Naive thymus-derived CD4-positive, alpha-beta T cell (primary cell): ENCODE measurements around the gene BAMBI. TPM values are rescaled to one million over a fixed set of nuclear protein-coding genes. Genes with fewer than 3 reads are reported as not detected.

Experiments
- ATAC-seq: fragments of 150-1000 bp; cut with Tn5 transposase; 2 replicates; pipeline ENCODE4 v1.10.0; 2021; ENCODE audit warnings: mild to moderate bottlenecking, moderate library complexity
- CTCF ChIA-PET: fragments of 350-600 bp; sonication (Branson Sonifier 250); formaldehyde crosslinking; loops from one replicate; lab custom pipeline; 2021; ENCODE audit warnings: antibody characterized with exemption; lab: Charles Lee
- POLR2A ChIA-PET: fragments of 350-600 bp; sonication (Branson Sonifier 250); formaldehyde crosslinking; loops from one replicate; lab custom pipeline; 2021; ENCODE audit warnings: antibody characterized with exemption, inconsistent platforms; lab: Charles Lee
- DNase-seq, 9 donors: peaks; one replicate each; pipeline versions ENCODE4 v3.0.0 to v3.0.0-alpha.2; 2020 to 2022; ENCODE audit warnings: mixed read lengths in 1 of 9
- H3K27ac ChIP-seq: one replicate; pipeline ENCODE4 v1.7.0; 2013; ENCODE audit warnings: mild to moderate bottlenecking, low read depth, low read length, moderate library complexity
- H3K27me3 ChIP-seq, 2 donors: one replicate each; pipeline ENCODE4 v1.7.0; 2013; ENCODE audit warnings: low read length in 2 of 2, mild to moderate bottlenecking in 2 of 2, moderate library complexity in 2 of 2; ENCODE audit not compliant: control insufficient read depth in 2 of 2, insufficient read depth in 2 of 2
- H3K36me3 ChIP-seq, 3 experiments: 1 replicate in 2 of 3; 2 replicates in 1 of 3; pipeline ENCODE4 v1.7.0; 2013; ENCODE audit warnings: low read length in 3 of 3, mild to moderate bottlenecking in 3 of 3, moderate library complexity in 1 of 3; ENCODE audit not compliant: insufficient read depth in 3 of 3, control insufficient read depth in 2 of 3
- H3K4me1 ChIP-seq, 2 donors: one replicate each; pipeline ENCODE4 v1.7.0; 2013; ENCODE audit warnings: low read length in 2 of 2, mild to moderate bottlenecking in 2 of 2, moderate library complexity in 1 of 2; ENCODE audit not compliant: control insufficient read depth in 2 of 2, insufficient read depth in 2 of 2
- H3K4me3 ChIP-seq: 2 replicates; pipeline ENCODE4 v1.7.0; 2013; ENCODE audit warnings: mild to moderate bottlenecking, low read length
- H3K9me3 ChIP-seq, 3 experiments: 1 replicate in 2 of 3; 2 replicates in 1 of 3; pipeline ENCODE4 v1.7.0; 2013; ENCODE audit warnings: low read length in 3 of 3; ENCODE audit not compliant: control insufficient read depth in 2 of 3
- H3K27ac Mint-ChIP-seq, 9 donors: one replicate each; pipeline ENCODE4 v1.8.0; 2020 to 2022; ENCODE audit warnings: mixed read lengths in 9 of 9, mild to moderate bottlenecking in 8 of 9, moderate library complexity in 5 of 9, inconsistent platforms in 2 of 9
- H3K27me3 Mint-ChIP-seq, 5 donors: one replicate each; pipeline ENCODE4 v1.8.0; 2021 to 2022; ENCODE audit warnings: mixed read lengths in 5 of 5, mild to moderate bottlenecking in 1 of 5
- H3K36me3 Mint-ChIP-seq, 5 donors: one replicate each; pipeline ENCODE4 v1.8.0; 2020 to 2022; ENCODE audit warnings: mixed read lengths in 5 of 5, mild to moderate bottlenecking in 3 of 5, inconsistent platforms in 1 of 5
- H3K4me1 Mint-ChIP-seq, 7 donors: one replicate each; pipeline ENCODE4 v1.8.0; 2020 to 2022; ENCODE audit warnings: mixed read lengths in 7 of 7, mild to moderate bottlenecking in 3 of 7, inconsistent platforms in 1 of 7
- H3K4me3 Mint-ChIP-seq, 10 donors: one replicate each; pipeline ENCODE4 v1.8.0; 2020 to 2022; ENCODE audit warnings: mild to moderate bottlenecking in 10 of 10, mixed read lengths in 10 of 10, moderate library complexity in 6 of 10, inconsistent platforms in 2 of 10
- H3K9me3 Mint-ChIP-seq, 11 donors: one replicate each; pipeline ENCODE4 v1.8.0; 2020 to 2022; ENCODE audit warnings: mixed read lengths in 11 of 11, mild to moderate bottlenecking in 4 of 11, inconsistent platforms in 1 of 11, moderate library complexity in 1 of 11
- intact Hi-C, 2 donors: fragments of 100-400 bp; cut with micrococcal nuclease; formaldehyde crosslinking; loops; one replicate each; pipeline ENCODE4 v1.15.1; 2023
- polyA plus RNA-seq, 2 donors: library from polyadenylated mRNA; unstranded; fragments of 300-500 nt; fragmentation: Illumina TruSeq; gene quantifications; one replicate each; pipeline ENCODE4 v1.2.3, GENCODE V29; 2021
- total RNA-seq, 6 experiments: library from RNA in 5 of 6; stranded (reverse) in 5 of 6; gene quantifications; 1 replicate in 5 of 6; 2 replicates in 1 of 6; pipeline ENCODE4 v1.2.3 and lab custom pipeline; 2021 to 2026

BAMBI gene
- total RNA-seq = 1 to 10 TPM in 2 of 5 experiments, under 1 TPM in 2, not detected in 1; 0.12 to 1.6 (median 0.80) TPM
- not detected for polyA plus RNA-seq
- total RNA-seq (lab: John Stamatoyannopoulos, UW) = 7.0 reads per million, percentile 29 among the genes with 10 or more reads in this experiment

DNA sequence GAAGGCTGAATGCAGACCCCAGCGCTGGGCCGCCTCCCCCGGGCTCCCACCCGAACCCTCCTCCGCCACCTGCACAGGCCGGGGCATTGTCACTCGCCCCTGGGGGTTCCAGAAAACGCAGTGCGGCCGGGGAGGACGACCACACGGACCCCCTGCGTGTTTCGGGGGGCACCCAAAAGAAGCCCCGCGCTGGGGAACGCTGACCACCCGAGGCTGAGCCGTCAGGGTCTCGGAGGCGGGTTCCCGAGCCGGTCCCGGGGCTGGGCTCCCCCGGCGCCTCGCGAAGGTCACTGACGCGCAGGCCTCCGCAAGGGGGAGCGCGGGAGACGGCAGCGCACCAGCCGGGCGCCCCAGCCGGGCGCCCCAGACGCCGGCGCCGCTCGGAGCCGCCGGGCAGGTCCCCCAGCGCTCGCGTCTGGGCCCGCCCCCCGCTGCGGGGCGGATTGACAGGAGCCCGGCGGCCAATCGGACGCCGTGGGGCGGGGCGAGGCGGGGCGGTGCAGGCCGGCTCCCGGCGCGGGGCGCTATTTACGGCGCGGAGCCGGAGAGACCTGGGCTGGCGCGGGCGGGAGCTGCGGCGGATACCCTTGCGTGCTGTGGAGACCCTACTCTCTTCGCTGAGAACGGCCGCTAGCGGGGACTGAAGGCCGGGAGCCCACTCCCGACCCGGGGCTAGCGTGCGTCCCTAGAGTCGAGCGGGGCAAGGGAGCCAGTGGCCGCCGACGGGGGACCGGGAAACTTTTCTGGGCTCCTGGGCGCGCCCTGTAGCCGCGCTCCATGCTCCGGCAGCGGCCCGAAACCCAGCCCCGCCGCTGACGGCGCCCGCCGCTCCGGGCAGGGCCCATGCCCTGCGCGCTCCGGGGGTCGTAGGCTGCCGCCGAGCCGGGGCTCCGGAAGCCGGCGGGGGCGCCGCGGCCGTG, at the start of gene BAMBI:
TSS of gene BAMBI (plus strand) at position 554 of the 920 bp plus-strand sequence. CDS start 377 bp downstream, outside the sequence.
- CTCF ChIA-PET = interaction anchor here (1.1 kb wide), 1 partner anchor 12 kb away, joined by 5 read pairs; no protein-coding TSS in a partner anchor
- ATAC-seq (peak; percentile 97), DNase-seq (peak; percentile 86 to 95 (median 90))
- H3K27me3 ChIP-seq = peaks cover 11 to 20% of the 10 kb centered on the region in 2 donors
- H3K9me3 ChIP-seq = no peaks in the 10 kb centered on the region
- Mint-ChIP-seq H3K27me3 (peaks cover 63 to 80% (median 70%) of the 10 kb centered on the region in 5 donors), H3K27ac (peak within 1 kb of the TSS in 3 of 9 donors; percentile 24 to 52 (median 43)), H3K4me1 (peaks cover 19 to 32% (median 26%) of the 10 kb centered on the region in 7 donors), H3K36me3 (no peaks in the 10 kb centered on the region), H3K4me3 (peak within 1 kb of the TSS; percentile 79 to 94 (median 84)), H3K9me3 (no peaks in the 10 kb centered on the region)
- no peaks in the 10 kb centered on the region for H3K36me3 ChIP-seq
- intact Hi-C loops = loop anchor here (1.0 to 10.0 kb wide), 16 partner anchors 9 to 1816 kb away; partner anchors contain the start of genes ABI1 (in 1 of the 2), ACBD5 (in 1 of the 2), MASTL (in 1 of the 2) and MKX (in 1 of the 2)
- H3K4me1 ChIP-seq = peaks cover 0 to 26% of the 10 kb centered on the region in 2 donors
- H3K27ac ChIP-seq = no peak within 1 kb of the TSS
- POLR2A ChIA-PET = no interaction called here
- peak within 1 kb of the TSS; percentile 57 for H3K4me3 ChIP-seq

DNA sequence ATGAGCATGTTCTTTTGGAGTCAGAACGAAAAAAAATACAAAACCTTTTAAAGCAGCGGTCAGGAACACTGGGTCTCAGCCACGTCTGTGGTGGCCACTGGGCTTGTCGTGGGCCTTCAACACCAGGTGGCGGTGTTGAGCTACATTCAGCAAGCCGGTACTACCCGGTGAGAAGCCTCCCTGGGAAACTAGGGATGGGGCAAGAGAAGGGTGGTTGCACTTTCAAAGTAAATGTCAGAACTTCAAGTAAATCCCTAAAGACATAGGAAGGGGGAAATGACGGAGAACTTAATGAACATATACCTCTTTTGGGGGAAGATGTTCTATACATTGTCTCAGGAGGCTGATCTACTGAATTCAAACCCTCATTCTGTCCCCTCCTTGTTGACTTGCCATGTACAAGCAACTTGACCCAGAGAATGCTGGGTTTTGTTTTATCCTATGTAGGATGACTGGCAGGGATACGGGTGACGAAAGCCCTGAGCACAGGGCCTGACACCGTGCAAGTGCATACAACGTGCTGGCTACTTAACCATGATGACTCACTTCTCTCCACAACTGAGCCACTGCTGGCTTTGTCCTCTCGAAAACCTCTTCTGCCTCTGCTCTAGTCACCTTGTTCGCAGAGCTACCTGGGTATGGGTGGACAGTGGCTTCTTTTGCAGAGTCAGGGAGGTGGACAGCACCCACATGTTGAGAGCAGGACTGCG, 49.0 kb upstream of the BAMBI start:
- peak; percentile 85 for ATAC-seq
- Histone ChIP-seq H3K27me3 (no peaks in the 10 kb centered on the region), H3K9me3 (no peaks in the 10 kb centered on the region), H3K4me1 (no peaks in the 10 kb centered on the region), H3K4me3 (no peak overlapping the region), H3K36me3 (no peaks in the 10 kb centered on the region), H3K27ac (no peak overlapping the region)
- H3K27ac Mint-ChIP-seq = no peak overlapping the region
- H3K27me3 Mint-ChIP-seq = peaks cover 10 to 35% (median 20%) of the 10 kb centered on the region in 5 donors
- intact Hi-C loops = loop anchor here (1.0 to 5.0 kb wide), 3 partner anchors 196 to 363 kb away; no protein-coding TSS in a partner anchor
- peaks cover 0 to 13% (median 5%) of the 10 kb centered on the region in 7 donors for H3K4me1 Mint-ChIP-seq
- no peaks in the 10 kb centered on the region for H3K36me3 Mint-ChIP-seq
- no peak overlapping the region for H3K4me3 Mint-ChIP-seq
- peak; percentile 16 to 58 (median 39) for DNase-seq
- CTCF ChIA-PET = interaction anchor here (0.6 to 1.3 kb wide), 6 partner anchors 9 to 696 kb away, joined by 3 to 4 read pairs (median 3); no protein-coding TSS in a partner anchor
- POLR2A ChIA-PET = interaction anchor here (0.7 kb wide), 1 partner anchor 32 kb away, joined by 3 read pairs; no protein-coding TSS in a partner anchor
- peaks cover 0 to 2% (median 0%) of the 10 kb centered on the region in 11 donors for H3K9me3 Mint-ChIP-seq

DNA sequence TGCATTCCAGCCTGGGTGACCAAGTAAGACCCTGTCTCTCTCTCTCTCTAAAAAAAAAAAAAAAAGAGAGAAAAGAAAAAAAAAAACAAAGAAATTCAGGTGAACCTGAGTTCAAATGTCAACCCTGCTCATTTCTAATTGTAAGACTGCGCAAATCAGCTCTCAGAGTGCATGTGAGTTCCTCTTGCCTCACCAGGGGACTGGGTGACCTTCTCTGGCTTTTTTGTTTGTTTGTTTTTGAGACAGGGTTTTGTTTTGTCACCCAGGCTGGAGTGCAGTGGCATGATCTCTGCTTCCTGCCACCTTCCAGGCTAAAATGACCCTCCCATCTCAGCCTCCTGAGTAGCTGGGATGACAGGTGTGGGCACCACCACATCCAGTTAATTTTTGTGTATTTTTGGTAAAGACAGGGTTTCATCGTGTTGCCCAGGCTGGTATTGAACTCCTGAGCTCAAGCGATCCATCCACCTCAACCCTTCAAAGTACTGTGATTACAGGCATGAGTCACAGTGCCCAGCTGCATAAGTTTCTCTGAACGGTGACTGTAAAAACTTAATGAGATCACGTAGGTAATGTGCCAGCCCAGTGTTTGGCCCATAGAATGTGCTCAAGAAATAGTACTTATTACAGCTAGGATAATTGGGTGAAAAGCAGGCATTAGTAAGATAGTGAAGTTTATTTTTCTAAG, 45.3 kb upstream of the BAMBI start:
- no peak for ATAC-seq
- Mint-ChIP-seq H3K9me3 (peaks cover 0 to 8% (median 0%) of the 10 kb centered on the region in 11 donors), H3K36me3 (peaks cover 0 to 4% (median 0%) of the 10 kb centered on the region in 5 donors), H3K27ac (no peak overlapping the region), H3K4me1 (peaks cover 0 to 9% (median 5%) of the 10 kb centered on the region in 7 donors), H3K4me3 (no peak overlapping the region), H3K27me3 (peaks cover 7 to 41% (median 35%) of the 10 kb centered on the region in 5 donors)
- POLR2A ChIA-PET = interaction anchor here (0.6 kb wide), 1 partner anchor 7 kb away, joined by 3 read pairs; no protein-coding TSS in a partner anchor
- Histone ChIP-seq H3K4me3 (no peak overlapping the region), H3K9me3 (no peaks in the 10 kb centered on the region), H3K36me3 (no peaks in the 10 kb centered on the region), H3K27ac (no peak overlapping the region), H3K4me1 (no peaks in the 10 kb centered on the region), H3K27me3 (no peaks in the 10 kb centered on the region)
- intact Hi-C loops = no loop called here
- CTCF ChIA-PET = interaction anchor here (0.6 kb wide), 1 partner anchor 150 kb away, joined by 5 read pairs; no protein-coding TSS in a partner anchor
- DNase-seq = no peak

DNA sequence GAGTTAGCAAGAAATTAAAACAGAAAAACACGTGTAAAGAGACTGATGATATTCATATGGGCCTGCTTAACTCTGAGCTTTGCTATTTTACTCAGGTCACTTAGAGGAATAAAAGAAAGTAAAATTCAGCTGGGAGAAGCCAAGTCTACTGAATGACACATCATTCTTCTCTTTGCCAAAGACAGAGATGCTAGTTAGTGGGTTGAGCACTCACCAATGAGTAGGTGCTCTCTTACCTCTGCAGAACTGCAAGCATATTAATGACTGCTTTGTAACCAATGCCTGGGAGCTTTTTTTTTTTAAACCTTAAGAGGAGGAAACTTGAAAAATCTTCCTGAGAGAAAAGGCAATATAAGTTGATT, 44.8 kb upstream of the BAMBI start:
- H3K27ac ChIP-seq = no peak overlapping the region
- POLR2A ChIA-PET = interaction anchor here (0.6 kb wide), 1 partner anchor 8 kb away, joined by 3 read pairs; no protein-coding TSS in a partner anchor
- peaks cover 7 to 41% (median 31%) of the 10 kb centered on the region in 5 donors for H3K27me3 Mint-ChIP-seq

DNA sequence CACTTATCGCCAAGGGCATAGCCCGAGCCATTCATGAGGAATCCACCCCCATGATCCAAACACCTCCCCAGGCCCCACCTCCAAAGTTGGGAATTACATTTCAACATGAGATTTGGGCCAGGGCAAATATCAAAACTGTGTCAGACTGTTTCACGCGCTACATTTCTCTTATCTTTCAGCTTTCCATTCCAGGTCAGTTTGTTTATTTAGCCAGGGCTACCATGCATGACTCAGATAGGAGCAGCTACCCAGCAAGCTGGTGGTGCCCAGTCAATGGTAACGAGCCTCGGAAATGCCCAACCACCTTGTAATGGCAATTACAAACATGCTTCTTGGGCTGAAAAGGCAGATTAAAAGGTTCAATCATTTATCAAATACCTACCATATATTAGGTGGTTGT, 43.6 kb upstream of the BAMBI start:
- DNase-seq (no peak), ATAC-seq (no peak)
- Mint-ChIP-seq H3K4me1 (peaks cover 0 to 3% (median 0%) of the 10 kb centered on the region in 7 donors), H3K27me3 (peaks cover 7 to 41% (median 24%) of the 10 kb centered on the region in 5 donors), H3K36me3 (peaks cover 0 to 6% (median 0%) of the 10 kb centered on the region in 5 donors), H3K9me3 (peaks cover 0 to 18% (median 7%) of the 10 kb centered on the region in 11 donors), H3K4me3 (no peak overlapping the region), H3K27ac (no peak overlapping the region)
- intact Hi-C loops = no loop called here
- no peak overlapping the region for H3K4me3 ChIP-seq
- no peaks in the 10 kb centered on the region for H3K4me1 ChIP-seq
- POLR2A ChIA-PET = no interaction called here
- peaks cover 0 to 3% (median 0%) of the 10 kb centered on the region in 3 experiments for H3K9me3 ChIP-seq
- CTCF ChIA-PET = no interaction called here
- no peaks in the 10 kb centered on the region for H3K36me3 ChIP-seq
- no peak overlapping the region for H3K27ac ChIP-seq
- H3K27me3 ChIP-seq = no peaks in the 10 kb centered on the region

More for the DNA sequence above, 44.8 kb upstream of the BAMBI start:
- Mint-ChIP-seq H3K27ac (no peak overlapping the region), H3K4me1 (peaks cover 0 to 9% (median 5%) of the 10 kb centered on the region in 7 donors), H3K4me3 (no peak overlapping the region), H3K36me3 (peaks cover 0 to 4% (median 0%) of the 10 kb centered on the region in 5 donors), H3K9me3 (peaks cover 0 to 11% (median 3%) of the 10 kb centered on the region in 11 donors)
- DNase-seq (no peak), ATAC-seq (no peak)
- Histone ChIP-seq H3K9me3 (no peaks in the 10 kb centered on the region), H3K4me3 (no peak overlapping the region), H3K27me3 (no peaks in the 10 kb centered on the region), H3K4me1 (no peaks in the 10 kb centered on the region), H3K36me3 (no peaks in the 10 kb centered on the region)
- CTCF ChIA-PET = interaction anchor here (0.6 kb wide), 1 partner anchor 151 kb away, joined by 5 read pairs; no protein-coding TSS in a partner anchor
- intact Hi-C loops = no loop called here
